Limb (tissue), 2 donors: Measurements from ENCODE around the gene PLEKHB2.
A peak's percentile ranks its signal among the peaks of the same experiment; 100 is the strongest.
"Not testable (repeated sequence)": the region's sequence is repeated elsewhere in the genome, so short reads cannot be mapped to it uniquely, and the experiment has no call there.

ENCODE experiments used
- DNase-seq, 2 donors: peaks; one replicate each; pipeline ENCODE4 v3.0.0-alpha.2; 2016; ENCODE audit errors: extremely low spot score in 2 of 2

Gene PLEKHB2

GRCh38 chr2:131093696-131094462 lies 11.3 kb upstream of the PLEKHB2 start:
- no peak for DNase-seq

DNA sequence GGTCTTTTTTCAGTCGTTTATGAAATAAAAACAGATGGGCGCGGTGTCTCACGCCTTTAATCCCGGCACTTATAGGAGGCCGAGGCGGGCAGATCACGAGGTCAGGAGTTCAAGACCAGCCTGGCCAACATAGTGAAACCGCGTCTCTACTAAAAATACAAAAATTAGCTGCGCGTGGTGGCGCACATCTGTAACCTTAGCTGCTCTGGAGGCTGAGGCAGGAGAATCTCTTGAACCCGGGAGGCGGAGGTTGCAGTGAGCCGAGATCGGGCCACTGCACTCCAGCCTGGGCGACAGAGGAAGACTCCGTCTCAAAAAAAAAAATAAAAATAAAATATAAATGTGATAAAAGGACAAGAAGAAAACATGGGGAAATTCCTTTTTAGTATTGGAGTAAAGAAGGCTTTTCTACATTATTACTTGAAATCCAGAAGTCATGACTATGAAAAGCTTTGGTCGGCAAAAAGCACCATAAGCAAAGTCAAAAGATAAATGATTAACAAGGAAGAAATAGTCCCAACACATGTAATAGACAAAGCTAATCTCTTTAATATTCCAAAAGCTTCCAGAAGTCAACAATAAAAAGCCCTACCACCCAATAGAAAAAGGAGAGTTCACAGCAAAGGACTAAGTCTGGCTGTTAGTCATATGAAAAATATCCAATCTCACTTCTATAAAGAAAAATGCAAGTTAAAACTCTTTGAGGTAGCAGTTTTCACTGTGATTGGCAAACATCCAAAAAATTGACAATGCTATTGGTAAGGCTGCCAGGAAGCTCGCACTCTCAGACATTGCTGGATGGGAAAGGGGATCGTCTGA lies 10.5 kb upstream of the PLEKHB2 start:
- no peak for DNase-seq

GRCh38 chr2:131103165-131103564 lies 2.0 kb upstream of the PLEKHB2 start:
- DNase-seq: no peak

DNA sequence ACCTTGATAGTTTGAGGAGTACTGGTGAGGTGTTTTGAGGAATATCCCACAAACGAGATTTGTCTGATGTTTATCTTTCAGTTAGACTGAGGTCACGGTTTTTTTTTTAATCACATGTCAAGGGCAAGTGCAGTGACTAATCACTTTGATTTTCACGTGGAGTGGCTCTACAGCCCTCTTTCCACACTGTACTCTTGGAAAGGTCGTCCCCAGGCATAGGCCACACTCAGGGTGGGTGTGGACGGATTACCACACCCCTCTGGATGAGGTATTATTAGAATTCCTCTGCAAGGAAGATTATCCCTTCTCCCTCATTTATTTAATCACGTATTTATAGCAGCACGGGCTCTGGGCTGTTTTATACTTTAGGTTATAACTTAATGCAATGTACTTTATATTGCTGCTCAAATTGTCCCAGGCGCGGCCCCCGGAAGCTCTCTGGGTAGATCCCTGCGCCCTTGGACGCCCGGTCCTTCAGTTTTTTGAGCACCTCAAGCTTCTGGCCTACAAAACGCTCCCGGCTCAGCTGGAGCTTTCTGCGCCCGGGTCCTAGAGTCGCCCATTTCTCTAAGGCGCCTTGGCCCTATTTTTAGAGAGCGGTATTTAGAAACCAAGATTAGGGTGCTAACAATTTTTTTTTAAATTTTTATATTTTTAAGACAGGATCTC lies 515 bp upstream of the PLEKHB2 start:
- no peak for DNase-seq

DNA sequence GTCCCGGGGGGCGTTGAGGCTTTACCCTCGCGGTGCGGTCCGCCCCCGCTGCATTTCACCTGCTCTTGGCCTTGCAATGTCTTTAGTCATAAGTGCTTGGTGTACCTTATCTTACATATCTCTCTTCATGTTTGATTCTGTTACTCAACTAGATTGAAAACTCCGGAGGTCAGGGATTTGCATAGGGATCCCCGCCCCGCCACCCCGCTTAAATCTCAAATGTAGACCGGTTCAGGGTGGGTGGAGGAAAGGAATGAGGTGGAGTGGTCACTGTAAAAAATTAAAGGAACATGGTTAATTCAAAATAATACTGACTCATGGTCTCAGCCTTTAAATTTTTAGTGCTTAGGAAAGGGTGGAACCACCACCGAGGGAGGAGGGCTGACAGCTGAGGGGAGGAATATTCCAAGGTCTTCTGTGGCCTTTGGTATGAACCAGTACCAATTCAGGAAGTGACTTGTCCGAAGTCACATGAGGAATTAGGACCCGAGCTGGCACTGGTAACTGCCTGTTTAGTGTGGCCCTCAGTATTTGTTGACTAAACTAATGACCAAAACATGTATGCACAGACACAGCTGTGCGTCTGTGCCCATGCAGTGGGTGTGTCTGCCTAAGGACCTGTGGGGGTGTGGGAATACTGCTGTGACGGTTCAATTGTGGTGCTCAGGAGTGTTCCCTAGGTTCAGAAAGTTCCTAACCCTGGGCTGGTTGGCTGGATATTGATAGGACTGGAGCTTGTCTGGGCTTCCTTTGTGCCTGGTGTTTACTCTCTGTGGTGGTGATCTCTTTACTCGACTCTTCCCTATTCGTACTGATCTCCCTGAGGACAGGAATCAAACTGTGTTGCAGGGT lies 1.0 kb downstream of the PLEKHB2 start:
- DNase-seq: peak in 1 of 2 donors; percentile 13

GRCh38 chr2:131112529-131112928 lies 7.4 kb downstream of the PLEKHB2 start:
- no peak for DNase-seq

GRCh38 chr2:131113566-131114227 lies 8.6 kb downstream of the PLEKHB2 start:
- DNase-seq: no peak

DNA sequence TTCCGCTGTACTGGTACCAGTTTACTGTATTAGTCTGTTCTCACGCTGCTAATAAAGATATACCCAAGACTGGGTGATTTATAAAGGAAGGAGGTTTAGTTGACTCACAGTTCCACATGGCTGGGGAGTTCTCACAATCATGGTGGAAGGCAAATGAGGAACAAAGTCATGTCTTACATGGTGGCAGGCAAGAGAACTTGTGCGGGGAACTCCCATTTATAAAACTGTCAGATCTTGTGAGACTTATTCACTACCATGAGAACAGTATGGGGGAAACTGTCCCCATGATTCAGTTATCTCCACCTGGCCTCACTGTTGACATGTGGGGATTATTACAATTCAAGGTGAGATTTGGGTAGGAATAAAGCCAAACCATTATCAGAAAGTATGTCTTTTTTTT lies 9.8 kb downstream of the PLEKHB2 start:
- not testable (repeated sequence) for DNase-seq

- no peak for DNase-seq
Measured at GRCh38 chr2:131115752-131116151, 10.6 kb downstream of the PLEKHB2 start.

DNA sequence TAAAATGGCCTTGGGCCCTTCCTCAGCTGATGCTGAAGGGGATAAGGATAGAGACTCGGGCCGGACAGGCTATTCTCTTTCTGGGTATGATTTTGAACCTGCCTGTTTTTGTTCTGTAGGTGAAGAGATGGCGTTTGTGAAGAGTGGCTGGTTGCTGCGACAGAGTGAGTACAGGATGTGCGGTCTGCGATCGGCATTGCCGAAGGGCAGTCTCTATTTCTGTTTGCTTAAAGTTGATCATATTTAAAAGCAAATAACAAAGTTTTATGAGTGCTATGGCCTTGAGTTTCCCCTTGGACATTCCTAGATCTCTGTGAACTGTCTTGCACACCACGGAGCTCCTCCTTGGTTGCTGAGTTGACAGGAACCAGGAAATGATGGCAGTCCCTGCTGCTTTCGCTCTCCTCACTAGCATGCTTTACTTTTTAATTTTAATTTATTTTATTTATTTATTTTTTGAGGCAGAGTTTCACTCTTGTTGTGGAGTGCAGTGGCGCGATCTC lies 15.7 kb downstream of the PLEKHB2 start:
- no peak for DNase-seq

DNA sequence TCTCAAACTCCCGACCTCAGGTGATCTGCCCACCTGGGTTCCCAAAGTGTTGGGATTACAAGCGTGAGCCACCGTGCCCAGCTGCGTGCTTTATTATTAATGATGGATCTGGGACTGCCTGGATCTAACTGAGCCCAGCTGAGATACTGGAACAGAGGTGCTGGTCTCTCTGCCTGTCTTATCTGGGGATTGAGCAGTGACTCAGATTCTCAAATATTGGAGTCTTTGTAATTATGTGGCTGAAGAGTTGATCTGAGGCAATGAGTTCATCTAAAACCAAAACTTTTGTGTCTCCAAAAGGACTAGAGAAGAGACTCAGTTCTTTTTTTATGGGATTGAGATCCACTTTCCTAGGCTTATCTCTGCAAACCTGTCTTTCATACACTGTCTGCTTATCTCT lies 16.3 kb downstream of the PLEKHB2 start:
- DNase-seq: no peak

DNA sequence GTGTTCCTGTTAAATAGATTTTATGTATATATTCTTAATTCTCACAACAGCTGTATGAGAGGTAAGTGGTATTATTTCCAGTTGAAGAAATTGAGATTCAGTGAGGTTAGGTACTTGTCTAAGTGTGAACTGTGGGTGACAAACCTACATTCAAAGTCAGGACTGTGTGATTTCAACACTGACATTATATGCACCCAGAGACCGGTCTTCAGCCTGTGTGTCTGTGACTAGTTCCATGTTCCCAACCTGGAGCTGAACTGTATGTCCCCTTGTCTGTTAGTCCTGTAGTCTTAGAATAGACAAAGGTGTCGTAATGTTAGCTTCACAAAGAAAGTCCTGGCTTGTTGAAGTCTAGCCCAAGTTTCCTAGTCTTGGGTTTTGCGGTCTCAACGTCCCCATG lies 17.4 kb downstream of the PLEKHB2 start:
- no peak for DNase-seq

GRCh38 chr2:131123192-131123591 lies 18.1 kb downstream of the PLEKHB2 start:
- no peak for DNase-seq

GRCh38 chr2:131125195-131125757 lies 20.1 kb downstream of the PLEKHB2 start:
- peak in 1 of 2 donors; percentile 6 for DNase-seq

DNA sequence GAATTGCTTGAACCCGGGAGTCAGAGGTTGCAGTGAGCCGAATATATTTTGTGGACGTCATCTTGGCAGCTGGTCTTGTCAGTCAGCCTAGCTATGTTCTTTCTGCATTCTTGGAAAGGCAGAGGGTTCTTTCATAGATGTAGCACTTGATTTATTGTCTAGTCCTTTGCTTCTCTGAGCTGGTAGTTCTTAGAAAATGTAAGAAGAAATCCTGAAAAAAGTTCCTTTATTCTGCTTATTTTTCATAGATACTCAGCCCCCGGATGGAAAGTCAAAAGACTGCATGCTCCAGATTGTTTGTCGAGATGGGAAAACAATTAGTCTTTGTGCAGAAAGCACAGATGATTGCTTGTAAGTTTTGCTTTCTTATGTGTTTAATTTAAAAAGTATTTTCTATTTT lies 21.3 kb downstream of the PLEKHB2 start:
- peak in 1 of 2 donors; percentile 29 for DNase-seq

GRCh38 chr2:131127076-131127475 lies 21.9 kb downstream of the PLEKHB2 start:
- no peak for DNase-seq

GRCh38 chr2:131127981-131128380 lies 22.8 kb downstream of the PLEKHB2 start:
- DNase-seq: no peak

GRCh38 chr2:131130298-131130596 lies 25.1 kb downstream of the PLEKHB2 start:
- DNase-seq: no peak

- no peak for DNase-seq
Measured at GRCh38 chr2:131132729-131133128, 27.6 kb downstream of the PLEKHB2 start.

- DNase-seq: no peak
Measured at GRCh38 chr2:131140581-131140980, 35.4 kb downstream of the PLEKHB2 start.
